Smooth muscle cell (in vitro differentiated cells): ENCODE data around the gene KRT84. TPM values are rescaled to one million over a fixed set of nuclear protein-coding genes. Genes with fewer than 3 reads are reported as not detected.

Experiments
- DNase-seq: peaks from one replicate; lab custom pipeline; 2025; ENCODE audit not compliant: unreplicated experiment; lab: John Stamatoyannopoulos, UW
- H2AFZ ChIP-seq: fragments of 200-600 bp; sonication (generic); 2 replicates; pipeline ENCODE4 v1.6.0; 2016; ENCODE audit warnings: antibody characterized with exemption, low read depth, mild to moderate bottlenecking
- H3F3A ChIP-seq: fragments of 200-600 bp; sonication (generic); 2 replicates; pipeline ENCODE4 v1.6.0; 2017; ENCODE audit warnings: antibody characterized with exemption, low read depth
- H3K27ac ChIP-seq: fragments of 200-600 bp; sonication (generic); 2 replicates; pipeline ENCODE4 v1.5.1; 2016; ENCODE audit warnings: low read depth, mild to moderate bottlenecking
- H3K27me3 ChIP-seq: fragments of 200-600 bp; sonication (generic); 2 replicates; pipeline ENCODE4 v1.6.1; 2016; ENCODE audit warnings: low read depth, mild to moderate bottlenecking
- H3K36me3 ChIP-seq: fragments of 200-600 bp; sonication (generic); 2 replicates; pipeline ENCODE4 v1.5.1; 2016; ENCODE audit warnings: low read depth
- H3K4me1 ChIP-seq: fragments of 200-600 bp; sonication (generic); 2 replicates; pipeline ENCODE4 v1.5.1; 2016; ENCODE audit warnings: low read depth
- H3K4me2 ChIP-seq: fragments of 200-600 bp; sonication (generic); 2 replicates; pipeline ENCODE4 v1.6.0; 2016; ENCODE audit warnings: mild to moderate bottlenecking
- H3K4me3 ChIP-seq: fragments of 200-600 bp; sonication (generic); 2 replicates; pipeline ENCODE4 v1.5.1; 2016; ENCODE audit warnings: mild to moderate bottlenecking
- H3K79me2 ChIP-seq: fragments of 200-600 bp; sonication (generic); 2 replicates; pipeline ENCODE4 v1.6.0; 2016; ENCODE audit warnings: low read depth, mild to moderate bottlenecking
- H3K9ac ChIP-seq: fragments of 200-600 bp; sonication (generic); 2 replicates; pipeline ENCODE4 v1.6.0; 2016; ENCODE audit warnings: low read depth
- H3K9me3 ChIP-seq: fragments of 200-600 bp; sonication (generic); replicated peaks from 2 replicates; pipeline ENCODE4 v1.5.1; 2016; ENCODE audit warnings: low read depth
- H4K20me1 ChIP-seq: fragments of 200-600 bp; sonication (generic); 2 replicates; pipeline ENCODE4 v1.6.0; 2016; ENCODE audit warnings: low read depth
- CTCF ChIP-seq: fragments of 200-600 bp; sonication (generic); IDR thresholded peaks from 2 replicates; pipeline ENCODE4 v1.5.1; 2017; ENCODE audit warnings: borderline replicate concordance, mild to moderate bottlenecking, antibody characterized with exemption; ENCODE audit not compliant: insufficient read depth, poor library complexity, severe bottlenecking
- WGBS: methylation state at CpG from one replicate; pipeline ENCODE4 v1.1.7; 2016; ENCODE audit warnings: low lambda C conversion rate; 5-methylcytosine and 5-hydroxymethylcytosine counted together
- polyA plus RNA-seq: library from polyadenylated mRNA; unstranded; fragments of >200 nt; fragmentation: Nextera tagmentation; extraction: Ambion mirVana; gene quantifications from 2 replicates; pipeline ENCODE4 v1.2.1, GENCODE V29; 2016
- total RNA-seq: library from RNA; depleted of rRNA; stranded (reverse); fragments of >200 nt; gene quantifications from 2 replicates; pipeline ENCODE4 v1.2.3, GENCODE V29; 2014

The KRT84 gene
- total and polyA plus RNA-seq, 2 experiments from 2014 or later = 0.09 to 5.6 TPM

GRCh38 chr12:52366738-52367485 is 18.5 kb downstream of the KRT84 start, which contains the start of gene KRT85:
TSS of gene KRT85 (minus strand) at chr12:52367481. CDS start at chr12:52367405, 76 bp downstream.
- Histone ChIP-seq H2AFZ (no peak within 1 kb of the TSS), H3K79me2 (no peaks in the 10 kb centered on the region), H3K4me2 (no peak within 1 kb of the TSS), H3K27me3 (peaks cover 37% of the 10 kb centered on the region), H3K4me1 (no peaks in the 10 kb centered on the region), H3K4me3 (no peak within 1 kb of the TSS), H3F3A (no peaks in the 10 kb centered on the region), H4K20me1 (no peaks in the 10 kb centered on the region), H3K9me3 (no peaks in the 10 kb centered on the region), H3K36me3 (no peaks in the 10 kb centered on the region), H3K9ac (no peak within 1 kb of the TSS), H3K27ac (no peak within 1 kb of the TSS)
- DNase-seq = no peak
- no peak for TF ChIP-seq CTCF
- 91% methylated on average over 42 of the region's 42 CpGs for WGBS

GRCh38 chr12:52364901-52365489 is 20.5 kb downstream of the KRT84 start:
- DNase-seq = no peak
- Histone ChIP-seq H3K27me3 (peaks cover 43% of the 10 kb centered on the region), H3K9me3 (no peaks in the 10 kb centered on the region), H3K27ac (no peak overlapping the region), H3K4me3 (no peak overlapping the region), H4K20me1 (no peaks in the 10 kb centered on the region), H3K4me1 (no peaks in the 10 kb centered on the region), H3K4me2 (no peak overlapping the region), H3K79me2 (no peaks in the 10 kb centered on the region), H3F3A (no peaks in the 10 kb centered on the region), H2AFZ (no peak overlapping the region), H3K36me3 (no peaks in the 10 kb centered on the region), H3K9ac (no peak overlapping the region)
- 89% methylated on average over 14 of the region's 14 CpGs for WGBS
- TF ChIP-seq CTCF = no peak

GRCh38 chr12:52364061-52364460 is 21.4 kb downstream of the KRT84 start:
- TF ChIP-seq CTCF = no peak
- Histone ChIP-seq H3K27ac (no peak overlapping the region), H3K4me1 (no peaks in the 10 kb centered on the region), H3K9me3 (no peaks in the 10 kb centered on the region), H3F3A (no peaks in the 10 kb centered on the region), H2AFZ (no peak overlapping the region), H3K36me3 (no peaks in the 10 kb centered on the region), H3K4me2 (no peak overlapping the region), H3K79me2 (no peaks in the 10 kb centered on the region), H3K4me3 (no peak overlapping the region), H3K27me3 (peaks cover 35% of the 10 kb centered on the region), H4K20me1 (no peaks in the 10 kb centered on the region), H3K9ac (no peak overlapping the region)
- 89% methylated on average over 7 of the region's 7 CpGs for WGBS
- DNase-seq = no peak
